Dermis blood vessel endothelial cell (primary cell): ENCODE data around the gene VDAC1. TPM values are rescaled to one million over a fixed set of nuclear protein-coding genes. Genes with fewer than 3 reads are reported as not detected.
"Not testable (repeated sequence)": the region's sequence is repeated elsewhere in the genome, so short reads cannot be mapped to it uniquely, and the experiment has no call there.

Experiments
- DNase-seq: peaks from one replicate; pipeline ENCODE4 v3.0.0; 2010
- total RNA-seq: library from RNA; depleted of rRNA; stranded (reverse); fragments of >200 nt; gene quantifications from 2 replicates; pipeline ENCODE4 v1.2.3, GENCODE V29; 2014

The VDAC1 gene
- total RNA-seq, 1 donor from 2014 or later: 261 TPM

- DNase-seq: no peak
Observed at GRCh38 chr5:133995341-133995740, 9.4 kb downstream of the VDAC1 start.

- no peak for DNase-seq
Observed at GRCh38 chr5:133994990-133995333, 9.8 kb downstream of the VDAC1 start.

GRCh38 chr5:133994297-133994989 lies 10.3 kb downstream of the VDAC1 start:
- DNase-seq: no peak

GRCh38 chr5:133993185-133993936 lies 11.4 kb downstream of the VDAC1 start:
- DNase-seq: peak; percentile 52

GRCh38 chr5:133992429-133993155 lies 12.2 kb downstream of the VDAC1 start:
- no peak for DNase-seq

- peak; percentile 30 for DNase-seq
Observed at GRCh38 chr5:133991171-133991910, 13.4 kb downstream of the VDAC1 start.

- no peak for DNase-seq
Observed at GRCh38 chr5:133990396-133990795, 14.4 kb downstream of the VDAC1 start.

GRCh38 chr5:133985540-133986180 lies 19.1 kb downstream of the VDAC1 start:
- DNase-seq: no peak

GRCh38 chr5:133983674-133984073 lies 21.1 kb downstream of the VDAC1 start:
- DNase-seq: no peak

GRCh38 chr5:133981714-133982113 lies 23.1 kb downstream of the VDAC1 start:
- DNase-seq: no peak

GRCh38 chr5:133980652-133981051 lies 24.1 kb downstream of the VDAC1 start:
- no peak for DNase-seq

- no peak for DNase-seq
Observed at GRCh38 chr5:133978943-133979342, 25.8 kb downstream of the VDAC1 start.

- peak; percentile 41 for DNase-seq
Observed at GRCh38 chr5:133977858-133978257, 26.9 kb downstream of the VDAC1 start.

- DNase-seq: no peak
Observed at GRCh38 chr5:133977161-133977787, 27.5 kb downstream of the VDAC1 start.

- DNase-seq: not testable (repeated sequence)
Observed at GRCh38 chr5:133975546-133975945, 29.2 kb downstream of the VDAC1 start.

GRCh38 chr5:133974142-133974541 lies 30.6 kb downstream of the VDAC1 start:
- no peak for DNase-seq

- DNase-seq: no peak
Observed at GRCh38 chr5:133970325-133970909, 34.4 kb downstream of the VDAC1 start.

- DNase-seq: no peak
Observed at GRCh38 chr5:133969654-133970324, 35.0 kb downstream of the VDAC1 start.

- peak; percentile 98 for DNase-seq
Observed at GRCh38 chr5:133968204-133968980, 36.4 kb downstream of the VDAC1 start, which contains the start of gene C5orf15. Gene C5orf15 (minus strand): TSS chr5:133968625. CDS start chr5:133968584, 41 bp downstream.

- peak; percentile 56 for DNase-seq
Observed at GRCh38 chr5:133967698-133968203, 37.0 kb downstream of the VDAC1 start.
